Astrocyte (in vitro differentiated cells and primary cell): Measurements from ENCODE around the gene UBASH3A. TPM values are rescaled to one million over a fixed set of nuclear protein-coding genes. Genes with fewer than 3 reads are reported as not detected.

Source experiments
- DNase-seq: peaks from one replicate; pipeline ENCODE4 v3.0.0-alpha.2; 2010; ENCODE audit warnings: low read depth
- FAIRE-seq: peaks from 2 replicates; lab custom pipeline; 2011; peaks lifted over from hg19 to GRCh38; lab: Jason Lieb, UNC
- H2AFZ ChIP-seq: 2 replicates; pipeline ENCODE4 v1.6.0; 2012; ENCODE audit warnings: low read depth, low read length, inconsistent platforms
- H3K27ac ChIP-seq: 2 replicates; pipeline ENCODE4 v1.5.1; 2011; ENCODE audit warnings: low read depth, low read length, inconsistent platforms
- H3K27me3 ChIP-seq: 2 replicates; pipeline ENCODE4 v1.6.0; 2011; ENCODE audit warnings: low read length, inconsistent platforms; ENCODE audit not compliant: insufficient read depth
- H3K36me3 ChIP-seq: 2 replicates; pipeline ENCODE4 v1.5.1; 2011; ENCODE audit warnings: low read length, inconsistent platforms; ENCODE audit not compliant: insufficient read depth
- H3K4me1 ChIP-seq: 2 replicates; pipeline ENCODE4 v1.5.1; 2011; ENCODE audit warnings: low read length, inconsistent platforms; ENCODE audit not compliant: insufficient read depth
- H3K4me2 ChIP-seq: 2 replicates; pipeline ENCODE4 v1.6.0; 2012; ENCODE audit warnings: low read length, inconsistent platforms
- H3K4me3 ChIP-seq: 2 replicates; pipeline ENCODE4 v1.5.1; 2011; ENCODE audit warnings: low read depth, mild to moderate bottlenecking, low read length, inconsistent platforms; ENCODE audit not compliant: insufficient read depth
- H3K79me2 ChIP-seq: 2 replicates; pipeline ENCODE4 v1.6.0; 2012; ENCODE audit warnings: mild to moderate bottlenecking, low read length, inconsistent platforms; ENCODE audit not compliant: insufficient read depth
- H3K9ac ChIP-seq: 2 replicates; pipeline ENCODE4 v1.6.0; 2012; ENCODE audit warnings: mild to moderate bottlenecking, low read length, inconsistent platforms
- H3K9me3 ChIP-seq: 2 replicates; pipeline ENCODE4 v1.5.1; 2012; ENCODE audit warnings: low read depth, mild to moderate bottlenecking, low read length, inconsistent platforms; ENCODE audit not compliant: insufficient read depth
- H4K20me1 ChIP-seq: 2 replicates; pipeline ENCODE4 v1.6.0; 2012; ENCODE audit warnings: low read length, inconsistent platforms; ENCODE audit not compliant: insufficient read depth
- H3K27ac Mint-ChIP-seq: one replicate; pipeline ENCODE4 v1.8.0; 2021; ENCODE audit warnings: mild to moderate bottlenecking, mixed read lengths; ENCODE audit not compliant: unreplicated experiment
- H3K27me3 Mint-ChIP-seq: one replicate; pipeline ENCODE4 v1.8.0; 2021; ENCODE audit warnings: low read depth, mixed read lengths; ENCODE audit not compliant: unreplicated experiment
- H3K36me3 Mint-ChIP-seq: one replicate; pipeline ENCODE4 v1.8.0; 2021; ENCODE audit warnings: low read depth, mixed read lengths; ENCODE audit not compliant: unreplicated experiment
- H3K4me1 Mint-ChIP-seq: one replicate; pipeline ENCODE4 v1.8.0; 2021; ENCODE audit warnings: low read depth, mixed read lengths; ENCODE audit not compliant: unreplicated experiment
- H3K4me3 Mint-ChIP-seq: one replicate; pipeline ENCODE4 v1.8.0; 2021; ENCODE audit warnings: mild to moderate bottlenecking, moderate library complexity, mixed read lengths; ENCODE audit not compliant: unreplicated experiment
- H3K9me3 Mint-ChIP-seq: one replicate; pipeline ENCODE4 v1.8.0; 2021; ENCODE audit warnings: mild to moderate bottlenecking, mixed read lengths; ENCODE audit not compliant: unreplicated experiment
- CTCF ChIP-seq: IDR thresholded peaks from 2 replicates; pipeline ENCODE4 v1.5.1; 2011; ENCODE audit warnings: low read depth, mild to moderate bottlenecking, inconsistent platforms, low read length, moderate library complexity; ENCODE audit not compliant: insufficient read depth
- EZH2 ChIP-seq: IDR thresholded peaks from 2 replicates; pipeline ENCODE4 v1.6.1; 2012; ENCODE audit warnings: mild to moderate bottlenecking, low read length, inconsistent platforms; ENCODE audit not compliant: insufficient read depth
- total RNA-seq: library from RNA; stranded (reverse); gene quantifications from 2 replicates; pipeline ENCODE4 v1.2.1, GENCODE V29; 2021

The UBASH3A gene
- total RNA-seq, 1 donor from 2014 or later: not detected

GRCh38 chr21:42438316-42439205 lies 34.9 kb downstream of the UBASH3A start:
- Histone ChIP-seq H3K4me2 (no peak overlapping the region), H4K20me1 (no peaks in the 10 kb centered on the region), H3K9me3 (peaks cover 2% of the 10 kb centered on the region), H3K27me3 (no peaks in the 10 kb centered on the region), H3K4me1 (no peaks in the 10 kb centered on the region), H3K36me3 (no peaks in the 10 kb centered on the region), H3K9ac (no peak overlapping the region), H3K27ac (no peak overlapping the region), H3K79me2 (no peaks in the 10 kb centered on the region), H2AFZ (no peak overlapping the region), H3K4me3 (no peak overlapping the region)
- no peaks in the 10 kb centered on the region for H3K4me1 Mint-ChIP-seq
- no peak overlapping the region for H3K4me3 Mint-ChIP-seq
- peaks cover 57% of the 10 kb centered on the region for H3K27me3 Mint-ChIP-seq
- TF ChIP-seq CTCF (no peak), EZH2 (no peak)
- no peak overlapping the region for H3K27ac Mint-ChIP-seq
- H3K36me3 Mint-ChIP-seq: no peaks in the 10 kb centered on the region
- no peak for DNase-seq
- peaks cover 6% of the 10 kb centered on the region for H3K9me3 Mint-ChIP-seq
- no peak for FAIRE-seq

GRCh38 chr21:42439284-42440186 lies 35.8 kb downstream of the UBASH3A start:
- no peak overlapping the region for H3K27ac ChIP-seq
- H3K27me3 Mint-ChIP-seq: peaks cover 48% of the 10 kb centered on the region
- peaks cover 2% of the 10 kb centered on the region for H3K9me3 ChIP-seq
- no peak for TF ChIP-seq EZH2
- TF ChIP-seq CTCF: no peak
- H3K4me3 ChIP-seq: no peak overlapping the region
- peaks cover 6% of the 10 kb centered on the region for H3K9me3 Mint-ChIP-seq
- H3K79me2 ChIP-seq: no peaks in the 10 kb centered on the region
- no peak overlapping the region for H3K9ac ChIP-seq
- H3K36me3 Mint-ChIP-seq: no peaks in the 10 kb centered on the region
- no peak overlapping the region for H3K4me2 ChIP-seq
- no peak overlapping the region for H3K4me3 Mint-ChIP-seq
- no peak overlapping the region for H2AFZ ChIP-seq
- H3K4me1 ChIP-seq: no peaks in the 10 kb centered on the region
- H3K4me1 Mint-ChIP-seq: no peaks in the 10 kb centered on the region
- H3K27me3 ChIP-seq: no peaks in the 10 kb centered on the region
- H4K20me1 ChIP-seq: no peaks in the 10 kb centered on the region
- no peaks in the 10 kb centered on the region for H3K36me3 ChIP-seq
- FAIRE-seq (no peak), DNase-seq (no peak)
- no peak overlapping the region for H3K27ac Mint-ChIP-seq
